SK-N-SH treated with all-trans-retinoic acid at 6 μM for 48 hours (cell line): ENCODE data around the gene POLR3B.

Experiments
- CSDC2 ChIP-seq: fragments of 250-450 bp; sonication (Bioruptor Pico); IDR thresholded peaks from 2 replicates; pipeline ENCODE4 v1.5.0; 2020; ENCODE audit warnings: mild to moderate bottlenecking, moderate library complexity
- CSRNP3 ChIP-seq: fragments of 250-450 bp; sonication (Bioruptor Pico); IDR thresholded peaks from 2 replicates; pipeline ENCODE4 v1.5.1; 2021; ENCODE audit warnings: mild to moderate bottlenecking, moderate library complexity
- ISL1 ChIP-seq: fragments of 250-450 bp; sonication (Bioruptor Pico); IDR thresholded peaks from 2 replicates; pipeline ENCODE4 v2.1.2; 2022; ENCODE audit warnings: mild to moderate bottlenecking, moderate library complexity
- PATZ1 ChIP-seq: fragments of 250-450 bp; sonication (Bioruptor Pico); IDR thresholded peaks from 2 replicates; pipeline ENCODE4 v1.8.0; 2020; ENCODE audit warnings: mild to moderate bottlenecking, moderate library complexity, borderline replicate concordance
- RARB ChIP-seq: fragments of 250-450 bp; sonication (Bioruptor Pico); IDR thresholded peaks from 2 replicates; pipeline ENCODE4 v1.8.0; 2021; ENCODE audit warnings: mild to moderate bottlenecking, moderate library complexity

DNA sequence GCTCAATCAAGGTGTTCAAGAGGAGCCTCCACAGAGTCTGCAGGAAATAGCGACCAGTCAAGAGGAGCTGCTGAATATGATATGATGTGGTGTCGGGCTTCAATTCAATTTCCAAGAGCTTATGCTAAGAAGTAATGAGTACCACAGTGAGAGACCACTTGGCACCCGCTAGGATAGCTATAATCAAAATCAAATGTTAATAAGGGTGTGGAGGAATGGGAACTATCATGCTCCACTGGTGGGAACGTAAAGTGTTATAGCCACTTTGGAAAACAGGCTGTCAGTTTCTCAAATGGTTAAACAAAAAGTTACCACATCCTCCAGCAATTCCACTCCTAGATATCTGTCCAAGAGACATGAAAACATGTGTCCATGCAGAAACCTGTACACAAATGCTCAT, 6.7 kb downstream of the POLR3B start:
- TF ChIP-seq CSRNP3, result no peak
- no peak for TF ChIP-seq RARB (CRISPR knock-in tag)
- no peak for TF ChIP-seq ISL1 (CRISPR knock-in tag)
- no peak for TF ChIP-seq PATZ1
- no peak for TF ChIP-seq CSDC2
